Activated T-helper 1 cell treated with anti-CD3 and anti-CD28 coated beads, Interleukin-12 subunit alpha, Interleukin-12 subunit beta, Interleukin-2, Interleukin-4 antibody, amounts not matched to agents 30 ng/mL and 10 ng/mL and 1 ng/mL, durations not matched to agents 14 hours and 24 hours and 36 hours (primary cell): ENCODE results near the gene DUOX1. TPM values are rescaled to one million over a fixed set of nuclear protein-coding genes. Genes with fewer than 3 reads are reported as not detected.
A peak's percentile ranks its signal among the peaks of the same experiment; 100 is the strongest.

Experiments used
- DNase-seq: peaks from one replicate; pipeline ENCODE4 v3.0.0; 2021; ENCODE audit warnings: low spot score
- H3K27ac Mint-ChIP-seq: one replicate; pipeline ENCODE4 v1.8.0; 2021; ENCODE audit warnings: mild to moderate bottlenecking, mixed read lengths
- H3K27me3 Mint-ChIP-seq: one replicate; pipeline ENCODE4 v1.8.0; 2022; ENCODE audit warnings: mild to moderate bottlenecking, moderate library complexity, mixed read lengths; ENCODE audit not compliant: insufficient read depth
- H3K36me3 Mint-ChIP-seq: one replicate; pipeline ENCODE4 v1.8.0; 2021; ENCODE audit warnings: low read depth, mixed read lengths
- H3K4me1 Mint-ChIP-seq: one replicate; pipeline ENCODE4 v1.8.0; 2021; ENCODE audit warnings: low read depth, mixed read lengths
- H3K4me3 Mint-ChIP-seq: one replicate; pipeline ENCODE4 v1.8.0; 2021; ENCODE audit warnings: mild to moderate bottlenecking, moderate library complexity, mixed read lengths
- H3K9me3 Mint-ChIP-seq: one replicate; pipeline ENCODE4 v1.8.0; 2021; ENCODE audit warnings: mixed read lengths
- intact Hi-C: fragments of 100-400 bp; cut with micrococcal nuclease; formaldehyde crosslinking; loops from one replicate; pipeline ENCODE4 v1.15.1; 2024
- total RNA-seq: library from RNA; stranded (reverse); gene quantifications from 2 replicates; pipeline ENCODE4 v1.2.3, GENCODE V29; 2022

The DUOX1 gene
- total RNA-seq, 1 donor from 2014 or later = 0.13 TPM

GRCh38 chr15:45174069-45174468 is 44.3 kb downstream of the DUOX1 start:
- peaks cover 5% of the 10 kb centered on the region for H3K36me3 Mint-ChIP-seq
- peaks cover 2% of the 10 kb centered on the region for H3K27me3 Mint-ChIP-seq
- no peak for DNase-seq
- H3K27ac Mint-ChIP-seq = no peak overlapping the region
- intact Hi-C loops = no loop called here
- H3K4me1 Mint-ChIP-seq = no peaks in the 10 kb centered on the region
- H3K4me3 Mint-ChIP-seq = no peak overlapping the region
- no peaks in the 10 kb centered on the region for H3K9me3 Mint-ChIP-seq

- intact Hi-C loops = no loop called here
- H3K27ac Mint-ChIP-seq = no peak overlapping the region
- H3K4me3 Mint-ChIP-seq = no peak overlapping the region
- H3K9me3 Mint-ChIP-seq = no peaks in the 10 kb centered on the region
- no peak for DNase-seq
- peaks cover 2% of the 10 kb centered on the region for H3K27me3 Mint-ChIP-seq
- no peaks in the 10 kb centered on the region for H3K4me1 Mint-ChIP-seq
- H3K36me3 Mint-ChIP-seq = peaks cover 4% of the 10 kb centered on the region
Measured at GRCh38 chr15:45174577-45174976, 44.8 kb downstream of the DUOX1 start.

- H3K27me3 Mint-ChIP-seq = peaks cover 3% of the 10 kb centered on the region
- H3K9me3 Mint-ChIP-seq = no peaks in the 10 kb centered on the region
Measured at GRCh38 chr15:45177285-45177684, 47.5 kb downstream of the DUOX1 start.

GRCh38 chr15:45179221-45179985 is 49.6 kb downstream of the DUOX1 start:
- intact Hi-C loops = no loop called here
- H3K27me3 Mint-ChIP-seq = peaks cover 2% of the 10 kb centered on the region
- no peaks in the 10 kb centered on the region for H3K9me3 Mint-ChIP-seq
- peak; percentile 16 for DNase-seq
- H3K27ac Mint-ChIP-seq = no peak overlapping the region
- H3K4me3 Mint-ChIP-seq = no peak overlapping the region
- peaks cover 20% of the 10 kb centered on the region for H3K4me1 Mint-ChIP-seq
- H3K36me3 Mint-ChIP-seq = peaks cover 4% of the 10 kb centered on the region

More at GRCh38 chr15:45177285-45177684, 47.5 kb downstream of the DUOX1 start:
- H3K27ac Mint-ChIP-seq = no peak overlapping the region
- DNase-seq = no peak
- peaks cover 11% of the 10 kb centered on the region for H3K4me1 Mint-ChIP-seq
- H3K4me3 Mint-ChIP-seq = no peak overlapping the region
- intact Hi-C loops = no loop called here
- peaks cover 3% of the 10 kb centered on the region for H3K36me3 Mint-ChIP-seq

GRCh38 chr15:45180201-45180600 is 50.4 kb downstream of the DUOX1 start:
- intact Hi-C loops = no loop called here
- H3K27me3 Mint-ChIP-seq = peaks cover 2% of the 10 kb centered on the region
- no peaks in the 10 kb centered on the region for H3K9me3 Mint-ChIP-seq
- H3K4me1 Mint-ChIP-seq = peaks cover 20% of the 10 kb centered on the region
- no peak for DNase-seq
- no peak overlapping the region for H3K27ac Mint-ChIP-seq
- no peak overlapping the region for H3K4me3 Mint-ChIP-seq
- peaks cover 4% of the 10 kb centered on the region for H3K36me3 Mint-ChIP-seq

GRCh38 chr15:45180648-45181436 is 51.0 kb downstream of the DUOX1 start:
- H3K4me3 Mint-ChIP-seq = no peak overlapping the region
- peaks cover 2% of the 10 kb centered on the region for H3K27me3 Mint-ChIP-seq
- intact Hi-C loops = no loop called here
- peaks cover 25% of the 10 kb centered on the region for H3K4me1 Mint-ChIP-seq
- no peaks in the 10 kb centered on the region for H3K9me3 Mint-ChIP-seq
- no peak overlapping the region for H3K27ac Mint-ChIP-seq
- no peak for DNase-seq
- peaks cover 4% of the 10 kb centered on the region for H3K36me3 Mint-ChIP-seq

GRCh38 chr15:45181491-45182285 is 51.9 kb downstream of the DUOX1 start:
- H3K4me1 Mint-ChIP-seq = peaks cover 32% of the 10 kb centered on the region
- no peak overlapping the region for H3K27ac Mint-ChIP-seq
- intact Hi-C loops = no loop called here
- H3K9me3 Mint-ChIP-seq = no peaks in the 10 kb centered on the region
- H3K4me3 Mint-ChIP-seq = no peak overlapping the region
- H3K36me3 Mint-ChIP-seq = peaks cover 2% of the 10 kb centered on the region
- no peak for DNase-seq
- H3K27me3 Mint-ChIP-seq = peaks cover 4% of the 10 kb centered on the region

- no peak for DNase-seq
- Mint-ChIP-seq H3K27me3 (peaks cover 9% of the 10 kb centered on the region), H3K4me3 (no peak overlapping the region), H3K27ac (no peak overlapping the region), H3K9me3 (no peaks in the 10 kb centered on the region), H3K36me3 (peaks cover 2% of the 10 kb centered on the region), H3K4me1 (peaks cover 36% of the 10 kb centered on the region)
- intact Hi-C loops = no loop called here
Measured at GRCh38 chr15:45182996-45183395, 53.2 kb downstream of the DUOX1 start.

- H3K4me1 Mint-ChIP-seq = peaks cover 41% of the 10 kb centered on the region
- intact Hi-C loops = no loop called here
- H3K9me3 Mint-ChIP-seq = no peaks in the 10 kb centered on the region
- H3K27me3 Mint-ChIP-seq = peaks cover 9% of the 10 kb centered on the region
- DNase-seq = no peak
- H3K36me3 Mint-ChIP-seq = peaks cover 2% of the 10 kb centered on the region
- no peak overlapping the region for H3K27ac Mint-ChIP-seq
- no peak overlapping the region for H3K4me3 Mint-ChIP-seq
Measured at GRCh38 chr15:45183511-45183910, 53.7 kb downstream of the DUOX1 start.

- DNase-seq = no peak
- Mint-ChIP-seq H3K4me3 (no peak overlapping the region), H3K4me1 (peaks cover 44% of the 10 kb centered on the region), H3K27ac (no peak overlapping the region), H3K27me3 (peaks cover 9% of the 10 kb centered on the region), H3K36me3 (peaks cover 2% of the 10 kb centered on the region), H3K9me3 (no peaks in the 10 kb centered on the region)
- intact Hi-C loops = no loop called here
Measured at GRCh38 chr15:45184562-45185041, 54.8 kb downstream of the DUOX1 start.

- no peak for DNase-seq
- Mint-ChIP-seq H3K4me1 (peaks cover 38% of the 10 kb centered on the region), H3K27me3 (peaks cover 9% of the 10 kb centered on the region), H3K36me3 (peaks cover 2% of the 10 kb centered on the region), H3K9me3 (no peaks in the 10 kb centered on the region), H3K27ac (peak overlapping the region; percentile 26), H3K4me3 (peak overlapping the region; percentile 90)
- intact Hi-C loops = no loop called here
Measured at GRCh38 chr15:45185069-45185779, 55.4 kb downstream of the DUOX1 start.
